Muscle layer of colon (tissue), 2 donors: ENCODE results near the gene TAF5L.

Experiments used
- H3K27ac ChIP-seq: one replicate; pipeline ENCODE4 v1.7.0; 2013; ENCODE audit warnings: low read depth, mild to moderate bottlenecking, low read length, moderate library complexity
- H3K27me3 ChIP-seq, 2 donors: one replicate each; pipeline ENCODE4 v1.7.0; 2013; ENCODE audit warnings: low read length in 2 of 2, mild to moderate bottlenecking in 2 of 2; ENCODE audit not compliant: insufficient read depth in 2 of 2, control insufficient read depth in 1 of 2
- H3K36me3 ChIP-seq: one replicate; pipeline ENCODE4 v1.7.0; 2013; ENCODE audit warnings: mild to moderate bottlenecking, low read length; ENCODE audit not compliant: insufficient read depth
- H3K4me1 ChIP-seq: one replicate; pipeline ENCODE4 v1.7.0; 2013; ENCODE audit warnings: mild to moderate bottlenecking, low read length; ENCODE audit not compliant: insufficient read depth
- H3K4me3 ChIP-seq, 2 donors: one replicate each; pipeline ENCODE4 v1.7.0; 2013; ENCODE audit warnings: low read length in 2 of 2, low read depth in 1 of 2, mild to moderate bottlenecking in 1 of 2, moderate library complexity in 1 of 2
- H3K9ac ChIP-seq: one replicate; pipeline ENCODE4 v1.7.0; 2013; ENCODE audit warnings: low read length
- H3K9me3 ChIP-seq: one replicate; pipeline ENCODE4 v1.7.0; 2013; ENCODE audit warnings: mild to moderate bottlenecking, low read length
- donor health status: abdominal sarcoma.
- donor health status: Adenocarcinoma of cecum.

TAF5L gene

GRCh38 chr1:229657993-229658755 is 32.3 kb upstream of the TAF5L start:
- Histone ChIP-seq H3K9ac (no peak overlapping the region), H3K4me1 (peaks cover 9% of the 10 kb centered on the region), H3K9me3 (no peaks in the 10 kb centered on the region), H3K27ac (no peak overlapping the region), H3K36me3 (peaks cover 26% of the 10 kb centered on the region), H3K27me3 (no peaks in the 10 kb centered on the region), H3K4me3 (no peak overlapping the region)

DNA sequence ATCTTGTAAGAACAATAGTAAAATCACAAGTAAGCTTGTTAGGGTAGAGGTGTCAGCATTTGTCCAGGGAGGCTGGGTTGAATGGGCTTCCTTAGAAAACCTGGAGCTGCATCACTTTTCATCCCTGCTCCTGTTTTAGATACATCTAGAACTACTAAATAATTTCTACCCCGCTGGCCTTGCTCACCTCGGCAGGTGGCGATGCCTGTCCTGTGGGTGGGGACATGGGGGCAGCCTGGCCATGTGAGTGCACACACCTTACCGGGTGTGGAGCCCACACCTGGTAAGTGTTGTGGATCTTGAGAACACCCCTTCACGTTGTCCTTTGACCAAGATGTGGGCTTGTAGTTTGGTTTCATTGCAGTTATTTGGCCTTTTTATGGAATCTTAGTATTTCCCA is 29.9 kb upstream of the TAF5L start:
- no peak overlapping the region for H3K9ac ChIP-seq
- H3K36me3 ChIP-seq = peaks cover 30% of the 10 kb centered on the region
- H3K9me3 ChIP-seq = no peaks in the 10 kb centered on the region
- no peaks in the 10 kb centered on the region for H3K4me1 ChIP-seq
- no peaks in the 10 kb centered on the region for H3K27me3 ChIP-seq
- H3K4me3 ChIP-seq = no peak overlapping the region
- H3K27ac ChIP-seq = no peak overlapping the region

DNA sequence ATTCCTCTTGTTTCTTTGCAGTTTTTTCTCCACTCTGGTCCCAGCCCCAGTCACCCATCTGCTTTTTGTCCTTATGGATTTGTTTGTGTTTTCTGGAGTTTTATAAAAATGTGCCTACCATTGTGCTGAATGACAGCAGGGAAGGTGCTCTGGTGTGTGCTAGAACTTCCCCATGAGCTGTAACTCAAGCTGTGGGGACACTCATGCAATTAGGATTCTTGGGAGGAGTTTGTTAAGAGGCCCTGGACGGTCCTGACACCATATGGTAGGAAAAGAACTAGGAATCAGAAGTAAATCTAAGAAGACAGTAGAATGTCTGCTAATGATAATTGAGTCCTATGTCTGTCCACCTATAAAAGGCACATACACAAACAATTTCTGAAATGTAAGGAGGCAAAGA is 27.5 kb upstream of the TAF5L start:
- Histone ChIP-seq H3K4me3 (no peak overlapping the region), H3K27me3 (no peaks in the 10 kb centered on the region), H3K4me1 (no peaks in the 10 kb centered on the region), H3K9ac (no peak overlapping the region), H3K36me3 (peaks cover 28% of the 10 kb centered on the region), H3K9me3 (no peaks in the 10 kb centered on the region), H3K27ac (no peak overlapping the region)

DNA sequence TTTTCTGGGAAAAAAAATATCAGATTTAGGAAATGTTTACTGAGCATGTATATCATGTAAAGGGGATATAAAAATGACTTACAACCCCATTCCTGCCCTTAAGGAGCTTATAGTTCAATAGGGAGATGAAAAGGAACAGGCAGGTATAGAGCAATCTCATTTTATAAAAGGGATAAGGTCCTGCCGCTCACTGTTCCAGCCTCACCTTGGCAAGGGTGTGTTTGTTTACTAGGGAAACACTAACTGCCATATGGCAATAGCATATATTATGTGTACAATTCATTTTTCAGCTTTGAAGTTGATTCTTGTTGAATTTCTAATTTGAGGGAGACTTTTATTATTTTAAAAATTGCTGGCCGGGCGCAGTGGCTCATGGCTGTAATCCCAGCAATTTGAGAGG is 25.6 kb upstream of the TAF5L start:
- Histone ChIP-seq H3K4me1 (no peaks in the 10 kb centered on the region), H3K27ac (no peak overlapping the region), H3K36me3 (peaks cover 41% of the 10 kb centered on the region), H3K4me3 (no peak overlapping the region), H3K9ac (no peak overlapping the region), H3K27me3 (no peaks in the 10 kb centered on the region), H3K9me3 (no peaks in the 10 kb centered on the region)

- Histone ChIP-seq H3K9ac (no peak overlapping the region), H3K36me3 (peaks cover 38% of the 10 kb centered on the region), H3K4me3 (no peak overlapping the region), H3K27me3 (no peaks in the 10 kb centered on the region), H3K27ac (no peak overlapping the region), H3K4me1 (no peaks in the 10 kb centered on the region), H3K9me3 (no peaks in the 10 kb centered on the region)
Observed at GRCh38 chr1:229650045-229650444, 24.1 kb upstream of the TAF5L start.

GRCh38 chr1:229648406-229648805 is 22.5 kb upstream of the TAF5L start:
- H3K9me3 ChIP-seq = no peaks in the 10 kb centered on the region
- H3K27me3 ChIP-seq = no peaks in the 10 kb centered on the region
- no peak overlapping the region for H3K9ac ChIP-seq
- peaks cover 34% of the 10 kb centered on the region for H3K36me3 ChIP-seq
- H3K4me3 ChIP-seq = no peak overlapping the region
- no peak overlapping the region for H3K27ac ChIP-seq
- no peaks in the 10 kb centered on the region for H3K4me1 ChIP-seq

DNA sequence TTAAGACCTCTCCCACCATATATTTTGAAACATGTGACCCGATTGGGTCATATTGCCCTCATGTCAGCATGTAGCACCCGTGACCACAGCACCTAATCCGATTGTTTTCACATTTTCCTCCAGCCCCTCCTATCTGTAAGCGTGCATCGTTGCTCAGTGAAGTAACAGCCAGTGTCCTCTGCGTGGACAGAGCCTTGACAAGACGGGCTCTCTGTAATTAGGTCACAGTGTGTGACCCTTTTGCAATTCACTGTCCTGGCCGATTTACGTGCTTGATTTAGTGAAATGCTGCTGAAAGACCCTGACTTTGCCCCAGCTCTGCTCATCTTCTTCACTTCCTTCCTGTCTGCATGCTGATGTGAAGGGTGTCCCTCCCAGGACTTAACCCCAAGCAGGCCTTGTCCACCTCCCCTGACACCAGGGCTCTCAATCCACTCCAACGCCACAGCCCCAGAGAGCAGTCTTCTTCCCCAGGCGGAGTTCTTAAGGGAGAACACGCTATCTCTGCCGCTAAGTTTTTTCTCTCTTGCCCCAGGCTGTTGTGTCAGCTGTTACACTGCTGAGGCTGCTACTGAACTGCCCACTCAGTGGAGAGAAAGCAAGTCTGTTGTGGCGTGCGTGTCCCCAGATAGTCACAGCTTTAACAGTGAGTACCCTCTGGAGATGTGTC is 19.5 kb upstream of the TAF5L start:
- Histone ChIP-seq H3K9ac (no peak overlapping the region), H3K9me3 (no peaks in the 10 kb centered on the region), H3K27ac (no peak overlapping the region), H3K27me3 (no peaks in the 10 kb centered on the region), H3K4me3 (no peak overlapping the region), H3K4me1 (no peaks in the 10 kb centered on the region), H3K36me3 (peaks cover 30% of the 10 kb centered on the region)

DNA sequence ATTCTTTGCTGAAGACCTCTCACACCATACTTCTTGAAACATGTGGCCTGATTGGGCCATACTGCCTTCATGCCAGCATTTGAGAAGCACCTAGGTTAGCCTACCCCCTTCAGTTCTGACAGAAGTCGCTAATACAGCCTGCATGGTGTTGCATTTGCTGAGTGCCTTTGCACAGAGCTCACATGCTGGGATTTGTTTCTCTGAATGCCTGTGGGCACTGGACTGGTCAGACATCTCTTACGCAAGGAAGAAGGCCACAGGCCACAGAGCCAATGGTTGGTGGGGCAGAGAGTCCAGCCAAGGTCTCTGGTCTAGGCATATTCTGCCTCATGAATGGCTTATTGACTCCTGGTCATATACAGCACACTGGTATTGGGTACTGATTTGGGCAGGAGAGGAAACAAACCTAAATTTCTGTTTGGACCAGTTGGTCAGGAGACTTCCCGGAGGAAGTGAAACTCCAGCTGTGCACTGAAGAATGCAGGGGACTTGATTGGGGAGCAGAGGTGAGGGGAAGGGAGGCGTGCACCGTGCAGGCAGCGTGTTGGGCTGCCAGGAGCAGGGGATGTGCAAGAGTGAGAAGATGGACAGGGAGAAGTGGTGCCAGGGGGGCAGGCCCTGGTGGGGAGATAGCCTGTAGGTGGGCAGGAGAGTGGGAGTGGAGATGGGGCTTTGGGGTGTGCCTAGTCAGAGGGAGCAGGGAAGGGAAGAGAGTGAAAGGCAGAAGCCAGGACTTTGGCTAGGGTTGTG is 18.2 kb upstream of the TAF5L start:
- Histone ChIP-seq H3K27ac (no peak overlapping the region), H3K27me3 (no peaks in the 10 kb centered on the region), H3K9ac (no peak overlapping the region), H3K4me3 (no peak overlapping the region), H3K9me3 (no peaks in the 10 kb centered on the region), H3K36me3 (peaks cover 30% of the 10 kb centered on the region), H3K4me1 (no peaks in the 10 kb centered on the region)

GRCh38 chr1:229642970-229643369 is 17.0 kb upstream of the TAF5L start:
- H3K4me3 ChIP-seq = no peak overlapping the region
- peaks cover 30% of the 10 kb centered on the region for H3K36me3 ChIP-seq

GRCh38 chr1:229642376-229642775 is 16.5 kb upstream of the TAF5L start:
- H3K27me3 ChIP-seq = no peaks in the 10 kb centered on the region
- H3K36me3 ChIP-seq = peaks cover 32% of the 10 kb centered on the region
- no peak overlapping the region for H3K9ac ChIP-seq
- no peak overlapping the region for H3K4me3 ChIP-seq
- no peaks in the 10 kb centered on the region for H3K4me1 ChIP-seq
- no peak overlapping the region for H3K27ac ChIP-seq
- H3K9me3 ChIP-seq = no peaks in the 10 kb centered on the region

More at GRCh38 chr1:229642970-229643369, 17.0 kb upstream of the TAF5L start:
- no peaks in the 10 kb centered on the region for H3K4me1 ChIP-seq
- no peak overlapping the region for H3K9ac ChIP-seq
- H3K27me3 ChIP-seq = no peaks in the 10 kb centered on the region
- no peak overlapping the region for H3K27ac ChIP-seq
- H3K9me3 ChIP-seq = no peaks in the 10 kb centered on the region

DNA sequence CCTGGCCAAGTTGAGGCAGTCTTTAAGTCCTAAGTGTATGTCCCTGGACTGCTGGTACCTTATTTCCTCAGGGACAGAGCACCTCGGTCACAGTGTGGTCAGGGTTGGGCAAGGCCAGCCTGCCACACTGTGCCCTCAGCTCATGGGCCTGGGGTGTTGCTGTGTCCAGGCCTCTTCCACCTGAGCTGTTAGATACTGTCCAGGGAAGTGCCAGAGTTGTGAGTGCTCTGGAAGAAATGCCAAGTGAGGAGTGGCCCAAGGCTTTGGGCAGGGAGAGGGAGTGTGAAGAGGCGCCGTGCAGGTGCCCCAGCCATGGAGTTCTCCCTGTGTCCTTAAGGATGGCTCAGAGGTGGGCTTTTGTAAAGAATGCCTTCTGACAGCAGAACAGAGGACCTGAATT is 15.4 kb upstream of the TAF5L start:
- Histone ChIP-seq H3K27me3 (no peaks in the 10 kb centered on the region), H3K4me3 (no peak overlapping the region), H3K4me1 (no peaks in the 10 kb centered on the region), H3K9ac (no peak overlapping the region), H3K36me3 (peaks cover 32% of the 10 kb centered on the region), H3K27ac (no peak overlapping the region), H3K9me3 (no peaks in the 10 kb centered on the region)
